Measurements from ENCODE around the gene MGLL. TPM values are rescaled to one million over a fixed set of nuclear protein-coding genes. Genes with fewer than 3 reads are reported as not detected.

The MGLL gene
- total RNA-seq, 2 experiments from 2014 or later: 0.10 to 0.25 TPM

GRCh38 chr3:127801731-127802313 lies 20.5 kb downstream of the MGLL start:
- Mint-ChIP-seq H3K27ac (no peak overlapping the region), H3K4me1 (peaks cover 24% of the 10 kb centered on the region), H3K27me3 (no peaks in the 10 kb centered on the region), H3K36me3 (ENCODE audit: low read depth) (peaks cover 3% of the 10 kb centered on the region), H3K4me3 (no peak overlapping the region), H3K9me3 (peaks cover 2% of the 10 kb centered on the region)
- no peak for DNase-seq
- POLR2A ChIA-PET: no interaction called here
- CTCF ChIA-PET: no interaction called here

- H3K27ac Mint-ChIP-seq: peak overlapping the region; percentile 91
- ChIA-PET CTCF (no interaction called here), POLR2A (no interaction called here)
- DNase-seq: peak; percentile 40
- H3K9me3 Mint-ChIP-seq: peaks cover 2% of the 10 kb centered on the region
- H3K4me3 Mint-ChIP-seq: peak overlapping the region; percentile 2
- peaks cover 3% of the 10 kb centered on the region for H3K36me3 Mint-ChIP-seq (ENCODE audit: low read depth)
- peaks cover 3% of the 10 kb centered on the region for H3K27me3 Mint-ChIP-seq
- peaks cover 23% of the 10 kb centered on the region for H3K4me1 Mint-ChIP-seq
Observed at GRCh38 chr3:127800508-127800907, 21.8 kb downstream of the MGLL start.

GRCh38 chr3:127799476-127800222 lies 22.7 kb downstream of the MGLL start:
- DNase-seq: no peak
- ChIA-PET CTCF (interaction anchor here (0.7 to 0.8 kb wide), 2 partner anchors 8 to 11 kb away, joined by 3 read pairs; no protein-coding TSS in a partner anchor), POLR2A (interaction anchor here (0.6 kb wide), 1 partner anchor 51 kb away, joined by 3 read pairs; no protein-coding TSS in a partner anchor)
- peaks cover 23% of the 10 kb centered on the region for H3K4me1 Mint-ChIP-seq
- H3K9me3 Mint-ChIP-seq: peaks cover 7% of the 10 kb centered on the region
- peak overlapping the region; percentile 47 for H3K27ac Mint-ChIP-seq
- H3K4me3 Mint-ChIP-seq: no peak overlapping the region
- H3K27me3 Mint-ChIP-seq: peaks cover 9% of the 10 kb centered on the region
- H3K36me3 Mint-ChIP-seq (ENCODE audit: low read depth): peaks cover 3% of the 10 kb centered on the region

- H3K27ac Mint-ChIP-seq: no peak overlapping the region
- CTCF ChIA-PET: interaction anchor here (0.7 kb wide), 1 partner anchor 7 kb away, joined by 3 read pairs; no protein-coding TSS in a partner anchor
Observed at GRCh38 chr3:127798716-127799115, 23.6 kb downstream of the MGLL start.

GRCh38 chr3:127796831-127797150 lies 25.5 kb downstream of the MGLL start:
- no peak overlapping the region for H3K4me3 Mint-ChIP-seq
- peaks cover 11% of the 10 kb centered on the region for H3K9me3 Mint-ChIP-seq
- CTCF ChIA-PET: interaction anchor here (0.5 kb wide), 1 partner anchor 86 kb away, joined by 3 read pairs; no protein-coding TSS in a partner anchor
- POLR2A ChIA-PET: no interaction called here
- peaks cover 3% of the 10 kb centered on the region for H3K36me3 Mint-ChIP-seq (ENCODE audit: low read depth)
- H3K27me3 Mint-ChIP-seq: peaks cover 18% of the 10 kb centered on the region
- no peak for DNase-seq
- peaks cover 19% of the 10 kb centered on the region for H3K4me1 Mint-ChIP-seq
- H3K27ac Mint-ChIP-seq: no peak overlapping the region

More at GRCh38 chr3:127798716-127799115, 23.6 kb downstream of the MGLL start:
- Mint-ChIP-seq H3K36me3 (ENCODE audit: low read depth) (peaks cover 3% of the 10 kb centered on the region), H3K27me3 (peaks cover 14% of the 10 kb centered on the region), H3K9me3 (peaks cover 11% of the 10 kb centered on the region), H3K4me1 (peaks cover 23% of the 10 kb centered on the region), H3K4me3 (no peak overlapping the region)
- DNase-seq: no peak
- POLR2A ChIA-PET: no interaction called here

- no peak for DNase-seq
- Mint-ChIP-seq H3K27me3 (peaks cover 22% of the 10 kb centered on the region), H3K36me3 (ENCODE audit: low read depth) (peaks cover 3% of the 10 kb centered on the region), H3K27ac (no peak overlapping the region), H3K4me3 (no peak overlapping the region), H3K9me3 (peaks cover 11% of the 10 kb centered on the region), H3K4me1 (peaks cover 22% of the 10 kb centered on the region)
- ChIA-PET CTCF (no interaction called here), POLR2A (no interaction called here)
Observed at GRCh38 chr3:127796045-127796830, 26.1 kb downstream of the MGLL start.

GRCh38 chr3:127794972-127795371 lies 27.3 kb downstream of the MGLL start:
- H3K27me3 Mint-ChIP-seq: peaks cover 31% of the 10 kb centered on the region
- ChIA-PET POLR2A (no interaction called here), CTCF (no interaction called here)
- H3K36me3 Mint-ChIP-seq (ENCODE audit: low read depth): no peaks in the 10 kb centered on the region
- H3K9me3 Mint-ChIP-seq: peaks cover 9% of the 10 kb centered on the region
- no peak for DNase-seq
- no peak overlapping the region for H3K4me3 Mint-ChIP-seq
- no peak overlapping the region for H3K27ac Mint-ChIP-seq
- peaks cover 16% of the 10 kb centered on the region for H3K4me1 Mint-ChIP-seq

- Mint-ChIP-seq H3K27me3 (peaks cover 33% of the 10 kb centered on the region), H3K4me1 (peaks cover 11% of the 10 kb centered on the region), H3K36me3 (ENCODE audit: low read depth) (no peaks in the 10 kb centered on the region), H3K4me3 (no peak overlapping the region), H3K9me3 (peaks cover 9% of the 10 kb centered on the region), H3K27ac (no peak overlapping the region)
- POLR2A ChIA-PET: no interaction called here
- DNase-seq: no peak
- CTCF ChIA-PET: no interaction called here
Observed at GRCh38 chr3:127794402-127794801, 27.9 kb downstream of the MGLL start.

GRCh38 chr3:127792541-127793292 lies 29.6 kb downstream of the MGLL start:
- H3K27ac Mint-ChIP-seq: no peak overlapping the region
- H3K9me3 Mint-ChIP-seq: peaks cover 9% of the 10 kb centered on the region
- DNase-seq: no peak
- POLR2A ChIA-PET: no interaction called here
- H3K4me3 Mint-ChIP-seq: no peak overlapping the region
- H3K27me3 Mint-ChIP-seq: peaks cover 33% of the 10 kb centered on the region
- CTCF ChIA-PET: interaction anchor here (0.6 kb wide), 1 partner anchor 1137 kb away, joined by 3 read pairs; no protein-coding TSS in a partner anchor
- H3K4me1 Mint-ChIP-seq: peaks cover 8% of the 10 kb centered on the region
- no peaks in the 10 kb centered on the region for H3K36me3 Mint-ChIP-seq (ENCODE audit: low read depth)

- DNase-seq: peak; percentile 37
- H3K36me3 Mint-ChIP-seq (ENCODE audit: low read depth): no peaks in the 10 kb centered on the region
- H3K4me1 Mint-ChIP-seq: peaks cover 8% of the 10 kb centered on the region
- peaks cover 33% of the 10 kb centered on the region for H3K27me3 Mint-ChIP-seq
- CTCF ChIA-PET: interaction anchor here (0.6 to 0.7 kb wide), 3 partner anchors 8 to 139 kb away, joined by 3 to 4 read pairs (median 3); no protein-coding TSS in a partner anchor
- POLR2A ChIA-PET: no interaction called here
- peak overlapping the region; percentile 63 for H3K27ac Mint-ChIP-seq
- no peak overlapping the region for H3K4me3 Mint-ChIP-seq
- peaks cover 9% of the 10 kb centered on the region for H3K9me3 Mint-ChIP-seq
Observed at GRCh38 chr3:127791221-127791913, 30.9 kb downstream of the MGLL start.

- DNase-seq: no peak
- peaks cover 31% of the 10 kb centered on the region for H3K27me3 Mint-ChIP-seq
- no peak overlapping the region for H3K27ac Mint-ChIP-seq
- ChIA-PET CTCF (interaction anchor here (0.6 kb wide), 2 partner anchors 68 to 139 kb away, joined by 3 to 4 read pairs; no protein-coding TSS in a partner anchor), POLR2A (no interaction called here)
- H3K9me3 Mint-ChIP-seq: peaks cover 9% of the 10 kb centered on the region
- H3K36me3 Mint-ChIP-seq (ENCODE audit: low read depth): no peaks in the 10 kb centered on the region
- peaks cover 8% of the 10 kb centered on the region for H3K4me1 Mint-ChIP-seq
- no peak overlapping the region for H3K4me3 Mint-ChIP-seq
Observed at GRCh38 chr3:127790882-127791183, 31.5 kb downstream of the MGLL start.
